ENCODE data around the gene RNF213.

DNA sequence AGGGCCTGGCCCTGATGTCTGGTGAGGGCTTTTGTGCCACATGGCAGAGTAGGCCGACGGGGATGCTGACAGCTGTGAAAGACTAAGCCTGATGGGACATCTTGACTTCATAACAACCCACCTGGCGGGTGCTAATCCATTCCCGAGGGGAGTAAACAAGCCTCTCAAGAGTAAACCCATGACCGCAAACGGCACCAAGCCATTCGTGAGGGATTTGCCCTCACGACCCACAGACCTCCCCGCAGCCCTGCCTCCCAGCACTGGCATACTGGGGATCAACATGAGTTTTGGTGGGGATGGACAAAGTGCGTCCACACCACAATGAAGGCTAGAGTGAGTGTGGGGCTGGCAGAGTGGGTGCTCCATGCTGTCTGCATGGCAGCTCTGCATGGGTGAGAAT, 11.7 kb downstream of the RNF213 start:
- TF ChIP-seq EP300 (IDR thresholded peaks at IDR 0.05) (no peak), POLR2AphosphoS5 (IDR thresholded peaks at IDR 0.05) (no peak), POLR2A (IDR thresholded peaks at IDR 0.05) (no peak)
- TF ChIP-seq, protein P1, sequence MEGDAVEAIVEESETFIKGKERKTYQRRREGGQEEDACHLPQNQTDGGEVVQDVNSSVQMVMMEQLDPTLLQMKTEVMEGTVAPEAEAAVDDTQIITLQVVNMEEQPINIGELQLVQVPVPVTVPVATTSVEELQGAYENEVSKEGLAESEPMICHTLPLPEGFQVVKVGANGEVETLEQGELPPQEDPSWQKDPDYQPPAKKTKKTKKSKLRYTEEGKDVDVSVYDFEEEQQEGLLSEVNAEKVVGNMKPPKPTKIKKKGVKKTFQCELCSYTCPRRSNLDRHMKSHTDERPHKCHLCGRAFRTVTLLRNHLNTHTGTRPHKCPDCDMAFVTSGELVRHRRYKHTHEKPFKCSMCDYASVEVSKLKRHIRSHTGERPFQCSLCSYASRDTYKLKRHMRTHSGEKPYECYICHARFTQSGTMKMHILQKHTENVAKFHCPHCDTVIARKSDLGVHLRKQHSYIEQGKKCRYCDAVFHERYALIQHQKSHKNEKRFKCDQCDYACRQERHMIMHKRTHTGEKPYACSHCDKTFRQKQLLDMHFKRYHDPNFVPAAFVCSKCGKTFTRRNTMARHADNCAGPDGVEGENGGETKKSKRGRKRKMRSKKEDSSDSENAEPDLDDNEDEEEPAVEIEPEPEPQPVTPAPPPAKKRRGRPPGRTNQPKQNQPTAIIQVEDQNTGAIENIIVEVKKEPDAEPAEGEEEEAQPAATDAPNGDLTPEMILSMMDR (IDR thresholded peaks at IDR 0.05), result no peak
